Measurements from ENCODE around the gene OR2F2.

OR2F2 gene

GRCh38 chr7:143914938-143915652 is 19.9 kb upstream of the OR2F2 start:
- no peak for DNase-seq

GRCh38 chr7:143924851-143925250 is 10.2 kb upstream of the OR2F2 start:
- DNase-seq = no peak

- no peak for DNase-seq
Measured at GRCh38 chr7:143929224-143929920, 5.7 kb upstream of the OR2F2 start.

GRCh38 chr7:143931739-143932138 is 3.3 kb upstream of the OR2F2 start:
- no peak for DNase-seq

GRCh38 chr7:143936087-143937009 is 1.3 kb downstream of the OR2F2 start:
- DNase-seq = no peak

- DNase-seq = no peak
Measured at GRCh38 chr7:143938379-143939243, 3.6 kb downstream of the OR2F2 start.

- DNase-seq = no peak
Measured at GRCh38 chr7:143945423-143945822, 10.4 kb downstream of the OR2F2 start.

- DNase-seq = no peak
Measured at GRCh38 chr7:143947111-143947510, 12.1 kb downstream of the OR2F2 start.

- DNase-seq = no peak
Measured at GRCh38 chr7:143948733-143949132, 13.7 kb downstream of the OR2F2 start.

- no peak for DNase-seq
Measured at GRCh38 chr7:143953421-143953820, 18.4 kb downstream of the OR2F2 start.

GRCh38 chr7:143954135-143954534 is 19.1 kb downstream of the OR2F2 start:
- DNase-seq = no peak

- no peak for DNase-seq
Measured at GRCh38 chr7:143954544-143954943, 19.5 kb downstream of the OR2F2 start, which contains the start of gene OR2F1. Gene OR2F1, plus strand, starts transcription at chr7:143954844. Its CDS starts 5,127 bp downstream, at chr7:143959971.

- no peak for DNase-seq
Measured at GRCh38 chr7:143958781-143959180, 23.7 kb downstream of the OR2F2 start.

GRCh38 chr7:143960813-143961610 is 26.0 kb downstream of the OR2F2 start:
- no peak for DNase-seq

GRCh38 chr7:143965280-143965679 is 30.2 kb downstream of the OR2F2 start:
- DNase-seq = no peak

GRCh38 chr7:143967398-143967797 is 32.4 kb downstream of the OR2F2 start:
- DNase-seq = no peak

- DNase-seq = no peak
Measured at GRCh38 chr7:143973870-143974416, 38.9 kb downstream of the OR2F2 start.

- no peak for DNase-seq
Measured at GRCh38 chr7:143974459-143974858, 39.4 kb downstream of the OR2F2 start.

GRCh38 chr7:143975617-143976016 is 40.6 kb downstream of the OR2F2 start:
- no peak for DNase-seq

- DNase-seq = no peak
Measured at GRCh38 chr7:143978585-143978984, 43.6 kb downstream of the OR2F2 start.

GRCh38 chr7:143979359-143979758 is 44.3 kb downstream of the OR2F2 start:
- no peak for DNase-seq

Data from NCI-H2227 treated with DMSO at 0.1 percent for 48 hours (cell line).